Endometrium (tissue), 2 donors: ENCODE measurements around the gene GNG7.
"Not testable (repeated sequence)": the region's sequence is repeated elsewhere in the genome, so short reads cannot be mapped to it uniquely, and the experiment has no call there.

Experiments
- FAIRE-seq: peaks from 2 replicates; lab custom pipeline; 2012; peaks lifted over from hg19 to GRCh38; lab: Jason Lieb, UNC
- donor health status: control.
- donor health status: control.

GNG7 gene

GRCh38 chr19:2507109-2507508, 195.4 kb downstream of the GNG7 start:
- FAIRE-seq: no peak

GRCh38 chr19:2506656-2507055, 195.8 kb downstream of the GNG7 start:
- FAIRE-seq: not testable (repeated sequence)

- FAIRE-seq: no peak
Measured at GRCh38 chr19:2503521-2504109, 198.9 kb downstream of the GNG7 start.

GRCh38 chr19:2500841-2501261, 201.6 kb downstream of the GNG7 start:
- no peak for FAIRE-seq

- FAIRE-seq: no peak
Measured at GRCh38 chr19:2500156-2500555, 202.3 kb downstream of the GNG7 start.

- FAIRE-seq: no peak
Measured at GRCh38 chr19:2497186-2497585, 205.3 kb downstream of the GNG7 start.

- no peak for FAIRE-seq
Measured at GRCh38 chr19:2495651-2496316, 206.7 kb downstream of the GNG7 start.

GRCh38 chr19:2495130-2495641, 207.3 kb downstream of the GNG7 start:
- FAIRE-seq: no peak

GRCh38 chr19:2494447-2495129, 207.9 kb downstream of the GNG7 start:
- no peak for FAIRE-seq

- FAIRE-seq: no peak
Measured at GRCh38 chr19:2494084-2494446, 208.4 kb downstream of the GNG7 start.

GRCh38 chr19:2493448-2493847, 209.0 kb downstream of the GNG7 start:
- not testable (repeated sequence) for FAIRE-seq

GRCh38 chr19:2492870-2493269, 209.6 kb downstream of the GNG7 start:
- no peak for FAIRE-seq

GRCh38 chr19:2491130-2491801, 211.2 kb downstream of the GNG7 start:
- FAIRE-seq: no peak

GRCh38 chr19:2490659-2491058, 211.8 kb downstream of the GNG7 start:
- no peak for FAIRE-seq

GRCh38 chr19:2488942-2489731, 213.4 kb downstream of the GNG7 start:
- no peak for FAIRE-seq

GRCh38 chr19:2488405-2488941, 214.0 kb downstream of the GNG7 start:
- no peak for FAIRE-seq

GRCh38 chr19:2487842-2488241, 214.7 kb downstream of the GNG7 start:
- no peak for FAIRE-seq

- no peak for FAIRE-seq
Measured at GRCh38 chr19:2487090-2487489, 215.4 kb downstream of the GNG7 start.

- FAIRE-seq: no peak
Measured at GRCh38 chr19:2485428-2485827, 217.1 kb downstream of the GNG7 start.

GRCh38 chr19:2484178-2484937, 218.1 kb downstream of the GNG7 start:
- no peak for FAIRE-seq
